Measurements from ENCODE around the gene BTF3. TPM values are rescaled to one million over a fixed set of nuclear protein-coding genes. Genes with fewer than 3 reads are reported as not detected.
"Not testable (repeated sequence)": the region's sequence is repeated elsewhere in the genome, so short reads cannot be mapped to it uniquely, and the experiment has no call there.

BTF3 gene
- total RNA-seq, 5 donors from 2014 or later (not counting 1 experiment from before 2014, with no cell fraction given) = 585 to 688 (median 639) TPM

- H3K4me1 Mint-ChIP-seq; DNase-seq; H3K36me3 Mint-ChIP-seq; H3K27me3 ChIP-seq (replicated peaks in 1 of 2; ENCODE audit: control insufficient read depth in 2 of 2, extremely low read depth in 1 of 2, insufficient read depth in 2 of 2, low read length in 1 of 2); H3K27ac Mint-ChIP-seq; H3K4me1 ChIP-seq (ENCODE audit: control insufficient read depth in 1 of 2, extremely low read depth in 1 of 2, insufficient read depth in 2 of 2, low read length in 2 of 2); ATAC-seq (replicated peaks in 1 of 4); H3K9me3 ChIP-seq; H3K9me3 Mint-ChIP-seq; H3K27ac ChIP-seq (ENCODE audit: low read length); CTCF ChIA-PET; POLR2A ChIA-PET; H3K36me3 ChIP-seq (ENCODE audit: control insufficient read depth in 2 of 2, extremely low read depth in 1 of 2, insufficient read depth in 1 of 2, low read length in 1 of 2); H3K4me3 Mint-ChIP-seq; H3K4me3 ChIP-seq (ENCODE audit: control insufficient read depth in 1 of 2, extremely low read depth in 1 of 2, low read length in 1 of 2): not testable (repeated sequence)
- peaks cover 26 to 39% of the 10 kb centered on the region in 2 donors for H3K27me3 Mint-ChIP-seq
- no CpG with 5 or more reads among the region's 3 CpGs for WGBS (ENCODE audit: insufficient coverage)
Measured at GRCh38 chr5:73468638-73469037, 29.6 kb upstream of the BTF3 start.

- no peaks in the 10 kb centered on the region for H3K36me3 ChIP-seq (ENCODE audit: control insufficient read depth in 2 of 2, extremely low read depth in 1 of 2, insufficient read depth in 1 of 2, low read length in 1 of 2)
- ChIA-PET POLR2A (no interaction called here), CTCF (no interaction called here)
- H3K9me3 ChIP-seq = no peaks in the 10 kb centered on the region
- no peak for DNase-seq
- H3K36me3 Mint-ChIP-seq = no peaks in the 10 kb centered on the region
- no peaks in the 10 kb centered on the region for H3K4me1 Mint-ChIP-seq
- H3K9me3 Mint-ChIP-seq = no peaks in the 10 kb centered on the region
- H3K4me1 ChIP-seq (ENCODE audit: control insufficient read depth in 1 of 2, extremely low read depth in 1 of 2, insufficient read depth in 2 of 2, low read length in 2 of 2) = no peaks in the 10 kb centered on the region
- no peak overlapping the region for H3K27ac ChIP-seq (ENCODE audit: low read length)
- WGBS (ENCODE audit: insufficient coverage) = 86% methylated on average over 5 of the region's 8 CpGs
- H3K27me3 ChIP-seq (replicated peaks in 1 of 2; ENCODE audit: control insufficient read depth in 2 of 2, extremely low read depth in 1 of 2, insufficient read depth in 2 of 2, low read length in 1 of 2) = peaks cover 0 to 6% of the 10 kb centered on the region in 2 experiments
- ATAC-seq (replicated peaks in 1 of 4) = no peak
- H3K27me3 Mint-ChIP-seq = peaks cover 21 to 32% of the 10 kb centered on the region in 2 donors
- H3K27ac Mint-ChIP-seq = no peak overlapping the region
- no peak overlapping the region for H3K4me3 Mint-ChIP-seq
- no peak overlapping the region for H3K4me3 ChIP-seq (ENCODE audit: control insufficient read depth in 1 of 2, extremely low read depth in 1 of 2, low read length in 1 of 2)
Measured at GRCh38 chr5:73469878-73470277, 28.4 kb upstream of the BTF3 start.

GRCh38 chr5:73471654-73472053 is 26.6 kb upstream of the BTF3 start:
- Mint-ChIP-seq H3K36me3 (no peaks in the 10 kb centered on the region), H3K27ac (no peak overlapping the region), H3K4me1 (no peaks in the 10 kb centered on the region), H3K4me3 (no peak overlapping the region), H3K9me3 (no peaks in the 10 kb centered on the region), H3K27me3 (peaks cover 13 to 29% of the 10 kb centered on the region in 2 donors)
- DNase-seq = no peak
- POLR2A ChIA-PET = no interaction called here
- Histone ChIP-seq H3K36me3 (ENCODE audit: control insufficient read depth in 2 of 2, extremely low read depth in 1 of 2, insufficient read depth in 1 of 2, low read length in 1 of 2) (no peaks in the 10 kb centered on the region), H3K4me3 (ENCODE audit: control insufficient read depth in 1 of 2, extremely low read depth in 1 of 2, low read length in 1 of 2) (no peak overlapping the region), H3K9me3 (no peaks in the 10 kb centered on the region), H3K4me1 (ENCODE audit: control insufficient read depth in 1 of 2, extremely low read depth in 1 of 2, insufficient read depth in 2 of 2, low read length in 2 of 2) (no peaks in the 10 kb centered on the region), H3K27me3 (replicated peaks in 1 of 2; ENCODE audit: control insufficient read depth in 2 of 2, extremely low read depth in 1 of 2, insufficient read depth in 2 of 2, low read length in 1 of 2) (peaks cover 5 to 9% of the 10 kb centered on the region in 2 experiments), H3K27ac (ENCODE audit: low read length) (no peak overlapping the region)
- CTCF ChIA-PET = no interaction called here
- ATAC-seq (replicated peaks in 1 of 4) = no peak

- no peak overlapping the region for H3K27ac ChIP-seq (ENCODE audit: low read length)
- Mint-ChIP-seq H3K27me3 (peaks cover 15 to 29% of the 10 kb centered on the region in 2 donors), H3K4me3 (no peak overlapping the region), H3K36me3 (no peaks in the 10 kb centered on the region), H3K27ac (no peak overlapping the region), H3K9me3 (no peaks in the 10 kb centered on the region), H3K4me1 (no peaks in the 10 kb centered on the region)
- ATAC-seq (replicated peaks in 1 of 4) (no peak), DNase-seq (no peak)
- no peak overlapping the region for H3K4me3 ChIP-seq (ENCODE audit: control insufficient read depth in 1 of 2, extremely low read depth in 1 of 2, low read length in 1 of 2)
- ChIA-PET POLR2A (no interaction called here), CTCF (interaction anchor here in 1 of 2 donors (0.6 kb wide), 1 partner anchor 388 kb away, joined by 8 read pairs; no protein-coding TSS in a partner anchor)
- no peaks in the 10 kb centered on the region for H3K36me3 ChIP-seq (ENCODE audit: control insufficient read depth in 2 of 2, extremely low read depth in 1 of 2, insufficient read depth in 1 of 2, low read length in 1 of 2)
- no peaks in the 10 kb centered on the region for H3K4me1 ChIP-seq (ENCODE audit: control insufficient read depth in 1 of 2, extremely low read depth in 1 of 2, insufficient read depth in 2 of 2, low read length in 2 of 2)
- WGBS (ENCODE audit: insufficient coverage) = 0% methylated on average over 1 of the region's 3 CpGs
- peaks cover 5 to 7% of the 10 kb centered on the region in 2 experiments for H3K27me3 ChIP-seq (replicated peaks in 1 of 2; ENCODE audit: control insufficient read depth in 2 of 2, extremely low read depth in 1 of 2, insufficient read depth in 2 of 2, low read length in 1 of 2)
- no peaks in the 10 kb centered on the region for H3K9me3 ChIP-seq
Measured at GRCh38 chr5:73472116-73472515, 26.1 kb upstream of the BTF3 start.

GRCh38 chr5:73480500-73480899 is 17.7 kb upstream of the BTF3 start:
- Histone ChIP-seq H3K27me3 (replicated peaks in 1 of 2; ENCODE audit: control insufficient read depth in 2 of 2, extremely low read depth in 1 of 2, insufficient read depth in 2 of 2, low read length in 1 of 2) (peaks cover 5 to 17% of the 10 kb centered on the region in 2 experiments), H3K36me3 (ENCODE audit: control insufficient read depth in 2 of 2, extremely low read depth in 1 of 2, insufficient read depth in 1 of 2, low read length in 1 of 2) (no peaks in the 10 kb centered on the region), H3K4me3 (ENCODE audit: control insufficient read depth in 1 of 2, extremely low read depth in 1 of 2, low read length in 1 of 2) (no peak overlapping the region), H3K27ac (ENCODE audit: low read length) (no peak overlapping the region), H3K9me3 (no peaks in the 10 kb centered on the region), H3K4me1 (ENCODE audit: control insufficient read depth in 1 of 2, extremely low read depth in 1 of 2, insufficient read depth in 2 of 2, low read length in 2 of 2) (no peaks in the 10 kb centered on the region)
- no peaks in the 10 kb centered on the region for H3K4me1 Mint-ChIP-seq
- WGBS (ENCODE audit: insufficient coverage) = no CpG with 5 or more reads among the region's 1 CpG
- DNase-seq (no peak), ATAC-seq (replicated peaks in 1 of 4) (no peak)
- H3K27ac Mint-ChIP-seq = no peak overlapping the region
- peaks cover 22 to 32% of the 10 kb centered on the region in 2 donors for H3K27me3 Mint-ChIP-seq
- H3K36me3 Mint-ChIP-seq = no peaks in the 10 kb centered on the region
- no peak overlapping the region for H3K4me3 Mint-ChIP-seq
- ChIA-PET CTCF (no interaction called here), POLR2A (no interaction called here)
- H3K9me3 Mint-ChIP-seq = no peaks in the 10 kb centered on the region

GRCh38 chr5:73482383-73483136 is 15.7 kb upstream of the BTF3 start:
- Mint-ChIP-seq H3K27ac (no peak overlapping the region), H3K9me3 (no peaks in the 10 kb centered on the region), H3K27me3 (peaks cover 31 to 48% of the 10 kb centered on the region in 2 donors), H3K36me3 (no peaks in the 10 kb centered on the region), H3K4me3 (no peak overlapping the region), H3K4me1 (no peaks in the 10 kb centered on the region)
- no peak for DNase-seq
- Histone ChIP-seq H3K27ac (ENCODE audit: low read length) (no peak overlapping the region), H3K4me3 (ENCODE audit: control insufficient read depth in 1 of 2, extremely low read depth in 1 of 2, low read length in 1 of 2) (no peak overlapping the region), H3K27me3 (replicated peaks in 1 of 2; ENCODE audit: control insufficient read depth in 2 of 2, extremely low read depth in 1 of 2, insufficient read depth in 2 of 2, low read length in 1 of 2) (peaks cover 0 to 12% of the 10 kb centered on the region in 2 experiments), H3K9me3 (no peaks in the 10 kb centered on the region), H3K4me1 (ENCODE audit: control insufficient read depth in 1 of 2, extremely low read depth in 1 of 2, insufficient read depth in 2 of 2, low read length in 2 of 2) (no peaks in the 10 kb centered on the region), H3K36me3 (ENCODE audit: control insufficient read depth in 2 of 2, extremely low read depth in 1 of 2, insufficient read depth in 1 of 2, low read length in 1 of 2) (no peaks in the 10 kb centered on the region)
- ChIA-PET POLR2A (no interaction called here), CTCF (no interaction called here)
- ATAC-seq (replicated peaks in 1 of 4) = no peak
- 76% methylated on average over 3 of the region's 4 CpGs for WGBS (ENCODE audit: insufficient coverage)
